Fibroblast of pulmonary artery (primary cell): Measurements from ENCODE around the gene GMPPA.
A peak's percentile ranks its signal among the peaks of the same experiment; 100 is the strongest.

Experiments
- DNase-seq: peaks from one replicate; pipeline ENCODE4 v3.0.0-alpha.2; 2010; ENCODE audit warnings: low read depth
- H3K4me3 ChIP-seq: replicated peaks from 2 replicates; pipeline ENCODE4 v1.5.1; 2011; ENCODE audit warnings: low read depth, mild to moderate bottlenecking, control low read depth, low read length, moderate library complexity
- CTCF ChIP-seq: IDR thresholded peaks from 2 replicates; pipeline ENCODE4 v1.5.1; 2011; ENCODE audit warnings: mild to moderate bottlenecking, control low read depth, low read length, inconsistent platforms; ENCODE audit errors: missing control alignments

Gene GMPPA

DNA sequence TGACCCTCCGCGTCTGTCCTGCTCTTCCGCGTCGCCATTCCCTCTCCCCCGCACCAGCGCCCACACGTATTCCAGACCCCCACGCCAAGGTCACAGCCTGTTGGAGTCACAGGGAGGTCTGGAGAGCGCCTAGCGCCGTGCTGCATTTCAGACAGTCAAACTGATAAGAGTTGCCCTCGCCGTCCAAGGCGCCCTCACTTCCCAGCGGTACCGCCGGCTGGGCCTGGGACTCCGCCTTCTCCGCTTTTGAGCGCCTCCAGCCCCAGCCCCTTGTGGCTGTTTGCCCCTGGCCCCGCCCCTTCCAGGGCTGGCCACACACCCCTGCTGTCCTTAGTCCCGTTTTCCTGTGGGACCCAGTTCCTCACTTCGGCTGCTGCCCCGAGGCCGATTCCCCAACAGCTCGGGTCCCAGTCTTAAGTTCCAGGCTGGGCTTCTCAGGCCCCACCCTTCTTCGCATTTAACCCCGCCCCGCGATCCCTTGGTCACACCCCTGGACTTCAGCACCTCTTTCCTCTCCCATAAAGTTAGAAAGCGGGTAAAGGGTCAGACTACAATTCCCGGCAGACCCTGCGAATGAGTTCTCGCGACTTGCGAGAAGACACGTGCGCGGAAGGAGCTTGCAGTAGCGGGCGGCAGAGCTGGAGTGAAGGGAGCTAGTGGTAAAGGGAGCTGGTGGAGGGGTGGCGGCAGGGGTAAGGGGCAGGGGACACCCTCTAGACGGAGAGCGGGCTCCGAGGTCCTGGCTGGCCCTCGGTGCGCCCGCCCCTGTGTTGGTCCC is at the start of gene GMPPA:
TSS of gene GMPPA (plus strand) at position 612 of the 778 bp plus-strand sequence. CDS start 1,085 bp downstream, outside the sequence.
- no peak for TF ChIP-seq CTCF
- H3K4me3 ChIP-seq = peak within 1 kb of the TSS; percentile 90
- peak; percentile 99 for DNase-seq

DNA sequence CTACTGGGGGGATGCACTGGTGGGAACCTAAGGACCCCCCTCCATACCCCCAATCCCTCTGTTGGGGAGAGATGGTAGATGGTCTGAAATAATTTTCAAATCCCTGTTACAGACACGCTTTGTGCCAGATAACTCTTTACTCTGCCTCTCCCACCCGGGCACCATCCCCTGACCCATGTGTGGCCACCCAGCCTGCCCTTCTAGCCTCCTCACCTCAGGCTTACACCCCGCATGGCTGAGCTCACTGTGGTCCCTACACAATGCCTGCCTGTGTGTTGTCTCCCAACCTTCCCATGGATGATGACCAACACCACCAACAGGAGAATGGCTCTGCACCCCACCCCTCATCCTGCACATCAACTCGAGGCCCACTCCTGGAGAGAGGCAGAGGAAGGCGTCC is 49.1 kb upstream of the GMPPA start:
- no peak overlapping the region for H3K4me3 ChIP-seq
- DNase-seq = no peak
- no peak for TF ChIP-seq CTCF

DNA sequence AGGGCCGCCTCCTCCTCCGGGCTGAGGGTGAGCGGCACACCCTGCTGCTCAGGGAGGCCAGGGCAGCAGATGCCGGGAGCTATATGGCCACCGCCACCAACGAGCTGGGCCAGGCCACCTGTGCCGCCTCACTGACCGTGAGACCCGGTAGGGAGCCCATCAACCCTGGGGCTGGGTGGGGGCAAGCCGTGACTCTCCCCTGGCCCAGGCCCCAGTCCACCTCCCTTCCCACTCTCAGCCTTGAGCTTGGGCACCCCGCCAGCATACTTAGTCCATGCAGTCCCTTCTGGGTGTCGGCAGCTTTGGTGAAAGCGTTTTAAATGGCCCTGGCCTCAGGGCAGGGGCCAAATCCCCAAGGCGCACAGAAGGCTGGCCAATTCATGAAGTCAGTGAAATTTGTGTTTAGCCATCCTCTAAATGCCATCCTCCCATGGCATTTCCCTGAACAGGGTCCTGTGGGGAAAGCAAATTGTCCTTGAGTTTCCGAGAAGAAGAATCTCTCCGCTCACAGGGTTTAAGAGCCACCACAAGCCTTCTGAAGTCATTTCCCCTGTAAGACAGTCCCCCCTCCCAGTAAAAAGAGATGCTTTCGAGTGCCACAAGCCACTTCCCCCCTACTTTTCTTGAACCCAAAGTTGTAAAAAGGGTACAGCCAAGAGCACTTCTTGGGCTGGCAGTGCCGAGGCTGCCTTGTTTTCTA is 46.9 kb upstream of the GMPPA start:
- no peak for TF ChIP-seq CTCF
- no peak overlapping the region for H3K4me3 ChIP-seq
- DNase-seq = peak; percentile 30

DNA sequence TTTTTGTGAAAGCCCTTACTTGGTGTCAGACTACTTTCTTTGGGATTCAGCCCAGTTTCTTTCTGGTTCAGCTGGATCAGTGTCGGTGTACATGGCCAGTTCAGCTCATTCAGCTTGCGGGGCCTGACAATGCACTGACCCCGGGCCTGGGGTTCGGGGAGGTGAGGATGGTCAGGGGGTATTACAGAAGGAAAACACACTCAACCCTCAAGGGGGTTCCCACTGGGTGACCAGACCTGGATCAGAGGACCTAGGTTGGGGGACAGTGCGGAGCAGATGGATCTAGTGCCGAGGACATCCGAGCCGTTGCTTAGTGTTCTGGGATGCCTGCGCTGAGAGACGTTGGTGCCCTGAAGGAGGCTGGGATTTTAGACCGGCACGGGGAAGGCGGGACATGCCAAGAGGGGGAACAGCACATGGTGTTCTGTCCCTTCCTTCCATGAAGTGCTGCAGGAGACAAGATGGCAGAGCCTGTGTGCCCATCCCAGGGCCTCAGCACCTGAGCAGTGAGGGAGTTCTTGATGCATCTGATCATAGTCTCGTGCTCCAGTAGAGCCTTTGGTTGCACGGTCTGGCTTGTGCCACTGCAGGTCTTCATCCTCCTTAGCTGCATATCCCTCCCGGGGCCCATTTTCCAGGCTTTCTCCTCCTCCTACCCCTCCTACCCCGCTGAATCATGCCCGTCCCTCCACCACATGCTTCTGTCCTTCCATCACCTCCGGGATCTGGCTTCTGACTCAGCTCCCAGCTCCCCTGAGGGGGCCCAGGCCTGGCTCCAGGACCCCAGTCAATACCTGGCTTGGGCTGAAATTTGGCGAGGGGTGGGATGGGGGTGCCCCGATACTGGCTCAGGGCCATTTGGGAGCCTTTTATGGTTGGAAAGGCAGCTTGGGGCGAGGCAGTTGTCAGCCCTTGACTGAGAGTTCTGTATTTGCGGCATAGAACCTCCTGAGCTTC is 46.1 kb upstream of the GMPPA start:
- no peak for TF ChIP-seq CTCF
- DNase-seq = peak; percentile 94
- H3K4me3 ChIP-seq = no peak overlapping the region

GRCh38 chr2:219453671-219454590 is 44.8 kb upstream of the GMPPA start:
- H3K4me3 ChIP-seq = no peak overlapping the region
- no peak for TF ChIP-seq CTCF
- DNase-seq = peak; percentile 92

DNA sequence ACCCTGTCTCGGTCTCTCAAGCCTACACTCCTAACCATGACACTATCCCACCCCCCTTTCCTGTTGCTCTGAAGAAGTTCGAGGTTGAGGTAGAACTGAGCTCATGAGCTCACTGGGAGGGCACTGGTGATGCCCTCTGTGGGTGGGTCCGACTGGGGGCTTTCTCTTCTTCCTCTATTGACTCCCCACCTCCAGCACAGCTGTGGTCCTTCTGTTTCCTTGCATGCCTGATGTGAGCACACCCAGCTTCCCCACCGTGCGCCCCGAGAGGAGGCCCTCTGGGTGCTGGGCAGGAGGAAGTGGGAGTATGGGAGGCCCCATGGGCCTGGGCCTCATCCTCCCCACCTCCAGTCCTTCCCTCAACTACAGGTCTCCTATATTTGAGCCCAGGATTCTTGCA is 43.1 kb upstream of the GMPPA start:
- no peak overlapping the region for H3K4me3 ChIP-seq
- no peak for DNase-seq
- TF ChIP-seq CTCF = no peak
